NCI-H146 treated with DMSO at 0.1 percent for 48 hours (cell line): ENCODE measurements around the gene ANO5.
"Not testable (repeated sequence)": the region's sequence is repeated elsewhere in the genome, so short reads cannot be mapped to it uniquely, and the experiment has no call there.

Source experiments
- DNase-seq: peaks from one replicate; lab custom pipeline; 2025; ENCODE audit not compliant: unreplicated experiment; lab: John Stamatoyannopoulos, UW

ANO5 gene

GRCh38 chr11:22197139-22198005, 4.5 kb downstream of the ANO5 start:
- no peak for DNase-seq

- no peak for DNase-seq
Measured at GRCh38 chr11:22199243-22199642, 6.4 kb downstream of the ANO5 start.

- DNase-seq, result no peak
Measured at GRCh38 chr11:22203281-22203680, 10.4 kb downstream of the ANO5 start.

GRCh38 chr11:22207162-22207561, 14.3 kb downstream of the ANO5 start:
- no peak for DNase-seq

- DNase-seq, result no peak
Measured at GRCh38 chr11:22208151-22208858, 15.4 kb downstream of the ANO5 start.

- no peak for DNase-seq
Measured at GRCh38 chr11:22216940-22217339, 24.1 kb downstream of the ANO5 start.

- DNase-seq, result no peak
Measured at GRCh38 chr11:22221143-22221542, 28.3 kb downstream of the ANO5 start.

- no peak for DNase-seq
Measured at GRCh38 chr11:22225190-22225589, 32.3 kb downstream of the ANO5 start.

GRCh38 chr11:22234743-22235142, 41.9 kb downstream of the ANO5 start:
- no peak for DNase-seq

- DNase-seq, result no peak
Measured at GRCh38 chr11:22244986-22245592, 52.2 kb downstream of the ANO5 start.

- DNase-seq, result no peak
Measured at GRCh38 chr11:22246992-22247391, 54.1 kb downstream of the ANO5 start.

GRCh38 chr11:22249871-22250270, 57.0 kb downstream of the ANO5 start:
- no peak for DNase-seq

GRCh38 chr11:22256876-22257275, 64.0 kb downstream of the ANO5 start:
- DNase-seq, result no peak

- DNase-seq, result no peak
Measured at GRCh38 chr11:22263613-22264012, 70.7 kb downstream of the ANO5 start.

- not testable (repeated sequence) for DNase-seq
Measured at GRCh38 chr11:22268983-22269624, 76.2 kb downstream of the ANO5 start.

- no peak for DNase-seq
Measured at GRCh38 chr11:22273781-22274180, 80.9 kb downstream of the ANO5 start.

GRCh38 chr11:22275600-22275999, 82.7 kb downstream of the ANO5 start:
- no peak for DNase-seq

- DNase-seq, result no peak
Measured at GRCh38 chr11:22276535-22276934, 83.7 kb downstream of the ANO5 start.

GRCh38 chr11:22284991-22285390, 92.1 kb downstream of the ANO5 start:
- not testable (repeated sequence) for DNase-seq

- DNase-seq, result no peak
Measured at GRCh38 chr11:22302368-22302767, 109.5 kb downstream of the ANO5 start.

- peak; percentile 52 for DNase-seq
Measured at GRCh38 chr11:22304337-22304961, 111.6 kb downstream of the ANO5 start.
